CD14-positive monocyte (primary cell): ENCODE measurements around the gene GPER1. TPM values are rescaled to one million over a fixed set of nuclear protein-coding genes. Genes with fewer than 3 reads are reported as not detected.

Experiments
- DNase-seq, 3 donors: peaks; one replicate each; pipeline ENCODE4 v3.0.0-alpha.2; 2011 to 2022
- H2AFZ ChIP-seq: 2 replicates; pipeline ENCODE4 v1.6.0; 2012; ENCODE audit warnings: mild to moderate bottlenecking, low read depth, low read length, inconsistent platforms; ENCODE audit not compliant: insufficient read depth, poor library complexity, severe bottlenecking
- H3K27ac ChIP-seq, 2 donors: 1 replicate in 1 of 2; 2 replicates in 1 of 2; pipeline ENCODE4 v1.5.1; 2012 to 2013; ENCODE audit warnings: low read length in 2 of 2, control low read depth in 1 of 2, inconsistent platforms in 1 of 2, low read depth in 1 of 2, mild to moderate bottlenecking in 1 of 2
- H3K27me3 ChIP-seq, 2 donors: one replicate each; pipeline versions ENCODE4 v1.6.0 to v1.6.1; 2011 to 2013; ENCODE audit warnings: low read length in 2 of 2; ENCODE audit not compliant: control insufficient read depth in 2 of 2, insufficient read depth in 2 of 2
- H3K36me3 ChIP-seq, 2 donors: replicated peaks in 1 of 2; 1 replicate in 1 of 2; 2 replicates in 1 of 2; pipeline versions ENCODE4 v1.5.1 to v1.6.1; 2012 to 2013; ENCODE audit warnings: low read length in 2 of 2, control low read depth in 1 of 2, inconsistent platforms in 1 of 2, mild to moderate bottlenecking in 1 of 2; ENCODE audit not compliant: insufficient read depth in 2 of 2, control insufficient read depth in 1 of 2
- H3K4me1 ChIP-seq, 2 donors: 1 replicate in 1 of 2; 2 replicates in 1 of 2; pipeline versions ENCODE4 v1.5.1 to v1.6.1; 2012 to 2013; ENCODE audit warnings: low read length in 2 of 2, control low read depth in 1 of 2, inconsistent platforms in 1 of 2, mild to moderate bottlenecking in 1 of 2, moderate library complexity in 1 of 2; ENCODE audit not compliant: insufficient read depth in 2 of 2, control insufficient read depth in 1 of 2
- H3K4me2 ChIP-seq: replicated peaks from 2 replicates; pipeline ENCODE3; 2012; ENCODE audit warnings: low read length, moderate library complexity, mild to moderate bottlenecking; ENCODE audit not compliant: poor library complexity, severe bottlenecking; ENCODE audit errors: extremely low read depth
- H3K4me3 ChIP-seq, 3 experiments: fragments of 200-600 bp in 1 of 3; sonication (generic) in 1 of 3; replicated peaks in 1 of 3; 1 replicate in 2 of 3; 2 replicates in 1 of 3; pipeline ENCODE4 v1.5.1; 2011 to 2013; ENCODE audit warnings: low read length in 3 of 3, mild to moderate bottlenecking in 3 of 3, control low read depth in 2 of 3, low read depth in 2 of 3, inconsistent platforms in 1 of 3, moderate library complexity in 1 of 3
- H3K79me2 ChIP-seq: 2 replicates; pipeline ENCODE4 v1.6.0; 2012; ENCODE audit warnings: mild to moderate bottlenecking, control low read depth, inconsistent platforms, low read length, moderate library complexity; ENCODE audit not compliant: insufficient read depth
- H3K9ac ChIP-seq: 2 replicates; pipeline ENCODE4 v1.6.0; 2017; ENCODE audit warnings: low read length, mild to moderate bottlenecking; ENCODE audit not compliant: insufficient read depth, poor library complexity, severe bottlenecking
- H3K9me3 ChIP-seq, 2 donors: replicated peaks in 1 of 2; 1 replicate in 1 of 2; 2 replicates in 1 of 2; pipeline versions ENCODE4 v1.5.1 to v1.6.1; 2012 to 2013; ENCODE audit warnings: low read length in 2 of 2, control low read depth in 1 of 2; ENCODE audit not compliant: control insufficient read depth in 1 of 2, insufficient read depth in 1 of 2
- H4K20me1 ChIP-seq: 2 replicates; pipeline ENCODE4 v1.6.0; 2012; ENCODE audit warnings: mild to moderate bottlenecking, low read length, control low read depth, moderate library complexity; ENCODE audit not compliant: insufficient read depth
- H3K27ac Mint-ChIP-seq, 7 donors: one replicate each; pipeline ENCODE4 v1.8.0; 2020; ENCODE audit warnings: mild to moderate bottlenecking in 7 of 7, mixed read lengths in 7 of 7, moderate library complexity in 6 of 7, inconsistent platforms in 2 of 7
- H3K27me3 Mint-ChIP-seq, 3 donors: one replicate each; pipeline ENCODE4 v1.8.0; 2021 to 2022; ENCODE audit warnings: low read depth in 3 of 3, mild to moderate bottlenecking in 3 of 3, mixed read lengths in 3 of 3, moderate library complexity in 3 of 3, inconsistent platforms in 1 of 3
- H3K36me3 Mint-ChIP-seq, 2 donors: one replicate each; pipeline ENCODE4 v1.8.0; 2020; ENCODE audit warnings: mixed read lengths in 2 of 2, inconsistent platforms in 1 of 2, mild to moderate bottlenecking in 1 of 2
- H3K4me1 Mint-ChIP-seq: one replicate; pipeline ENCODE4 v1.8.0; 2020; ENCODE audit warnings: mild to moderate bottlenecking, mixed read lengths
- H3K4me3 Mint-ChIP-seq, 2 donors: one replicate each; pipeline ENCODE4 v1.8.0; 2020; ENCODE audit warnings: mild to moderate bottlenecking in 2 of 2, mixed read lengths in 2 of 2, moderate library complexity in 1 of 2
- H3K9me3 Mint-ChIP-seq, 7 donors: one replicate each; pipeline ENCODE4 v1.8.0; 2020 to 2022; ENCODE audit warnings: mixed read lengths in 7 of 7, mild to moderate bottlenecking in 6 of 7, moderate library complexity in 6 of 7, inconsistent platforms in 2 of 7
- WGBS: methylation state at CpG from one replicate; pipeline ENCODE4 v1.1.5; 2013; ENCODE audit warnings: missing lambda C conversion rate; ENCODE audit not compliant: insufficient coverage; 5-methylcytosine and 5-hydroxymethylcytosine counted together
- intact Hi-C, 2 donors: fragments of 100-400 bp; cut with micrococcal nuclease; formaldehyde crosslinking; loops; one replicate each; pipeline versions ENCODE4 v1.15.0 to v1.15.1; 2023
- polyA plus RNA-seq, 3 donors: library from polyadenylated mRNA; depleted of rRNA in 1 of 3; unstranded in 2 of 3; stranded (reverse) in 1 of 3; fragments of 300-500 nt in 2 of 3; fragments of >200 nt in 1 of 3; fragmentation: Illumina TruSeq in 2 of 3; gene quantifications; 1 replicate in 2 of 3; 2 replicates in 1 of 3; pipeline ENCODE4 v1.2.3, GENCODE V29; 2012 to 2021
- TF ChIP-seq, protein P1 (sequence below): fragments of 200-600 bp; IDR thresholded peaks from one replicate; pipeline ENCODE4 v1.8.0; 2022; ENCODE audit warnings: antibody characterized with exemption, mild to moderate bottlenecking

The GPER1 gene
- polyA plus RNA-seq, 3 donors: 0.35 to 10.0 (median 4.1) TPM

- H3K79me2 ChIP-seq: no peaks in the 10 kb centered on the region
- no peak overlapping the region for H3K4me3 ChIP-seq
- Mint-ChIP-seq H3K36me3 (no peaks in the 10 kb centered on the region), H3K27me3 (peaks cover 3 to 5% (median 3%) of the 10 kb centered on the region in 3 donors), H3K4me3 (no peak overlapping the region), H3K9me3 (no peaks in the 10 kb centered on the region), H3K27ac (no peak overlapping the region), H3K4me1 (peaks cover 1% of the 10 kb centered on the region)
- no peaks in the 10 kb centered on the region for H4K20me1 ChIP-seq
- H3K27ac ChIP-seq: no peak overlapping the region
- H3K9ac ChIP-seq: no peak overlapping the region
- no peaks in the 10 kb centered on the region for H3K9me3 ChIP-seq
- H3K4me2 ChIP-seq: no peak overlapping the region
- no peak overlapping the region for H2AFZ ChIP-seq
- TF ChIP-seq, protein P1, sequence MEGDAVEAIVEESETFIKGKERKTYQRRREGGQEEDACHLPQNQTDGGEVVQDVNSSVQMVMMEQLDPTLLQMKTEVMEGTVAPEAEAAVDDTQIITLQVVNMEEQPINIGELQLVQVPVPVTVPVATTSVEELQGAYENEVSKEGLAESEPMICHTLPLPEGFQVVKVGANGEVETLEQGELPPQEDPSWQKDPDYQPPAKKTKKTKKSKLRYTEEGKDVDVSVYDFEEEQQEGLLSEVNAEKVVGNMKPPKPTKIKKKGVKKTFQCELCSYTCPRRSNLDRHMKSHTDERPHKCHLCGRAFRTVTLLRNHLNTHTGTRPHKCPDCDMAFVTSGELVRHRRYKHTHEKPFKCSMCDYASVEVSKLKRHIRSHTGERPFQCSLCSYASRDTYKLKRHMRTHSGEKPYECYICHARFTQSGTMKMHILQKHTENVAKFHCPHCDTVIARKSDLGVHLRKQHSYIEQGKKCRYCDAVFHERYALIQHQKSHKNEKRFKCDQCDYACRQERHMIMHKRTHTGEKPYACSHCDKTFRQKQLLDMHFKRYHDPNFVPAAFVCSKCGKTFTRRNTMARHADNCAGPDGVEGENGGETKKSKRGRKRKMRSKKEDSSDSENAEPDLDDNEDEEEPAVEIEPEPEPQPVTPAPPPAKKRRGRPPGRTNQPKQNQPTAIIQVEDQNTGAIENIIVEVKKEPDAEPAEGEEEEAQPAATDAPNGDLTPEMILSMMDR: no peak
- DNase-seq: no peak
- H3K27me3 ChIP-seq: no peaks in the 10 kb centered on the region
- intact Hi-C loops: no loop called here
- no peaks in the 10 kb centered on the region for H3K36me3 ChIP-seq
- H3K4me1 ChIP-seq: peaks cover 5 to 7% of the 10 kb centered on the region in 2 donors
- whole genome bisulfite sequencing: 90% methylated on average over 18 of the region's 31 CpGs
These were observed 5.9 kb upstream of the GPER1 start for GRCh38 chr7:1081931-1082401.

- DNase-seq: no peak
These were observed 3.9 kb upstream of the GPER1 start for GRCh38 chr7:1083729-1084657.

More at GRCh38 chr7:1083729-1084657, 3.9 kb upstream of the GPER1 start:
- Histone ChIP-seq H3K79me2 (no peaks in the 10 kb centered on the region), H3K27me3 (no peaks in the 10 kb centered on the region), H3K4me1 (peaks cover 26 to 28% of the 10 kb centered on the region in 2 donors), H3K9ac (no peak overlapping the region), H2AFZ (no peak overlapping the region), H3K9me3 (no peaks in the 10 kb centered on the region), H3K4me3 (no peak overlapping the region), H3K4me2 (no peak overlapping the region), H4K20me1 (no peaks in the 10 kb centered on the region), H3K36me3 (no peaks in the 10 kb centered on the region), H3K27ac (no peak overlapping the region)
- Mint-ChIP-seq H3K36me3 (no peaks in the 10 kb centered on the region), H3K27ac (no peak overlapping the region), H3K9me3 (no peaks in the 10 kb centered on the region), H3K4me1 (peaks cover 20% of the 10 kb centered on the region), H3K27me3 (peaks cover 4 to 9% (median 5%) of the 10 kb centered on the region in 3 donors), H3K4me3 (no peak overlapping the region)
- 93% methylated on average over 38 of the region's 45 CpGs for whole genome bisulfite sequencing
- TF ChIP-seq, protein P1: no peak
- intact Hi-C loops: no loop called here
